GM10847 (cell line): Measurements from ENCODE around the gene LRRC58.

Experiments
- POLR2A ChIP-seq: IDR thresholded peaks from 2 replicates; pipeline ENCODE4 v1.6.1; 2011; ENCODE audit not compliant: insufficient read length; ENCODE audit errors: extremely low read depth

The LRRC58 gene

DNA sequence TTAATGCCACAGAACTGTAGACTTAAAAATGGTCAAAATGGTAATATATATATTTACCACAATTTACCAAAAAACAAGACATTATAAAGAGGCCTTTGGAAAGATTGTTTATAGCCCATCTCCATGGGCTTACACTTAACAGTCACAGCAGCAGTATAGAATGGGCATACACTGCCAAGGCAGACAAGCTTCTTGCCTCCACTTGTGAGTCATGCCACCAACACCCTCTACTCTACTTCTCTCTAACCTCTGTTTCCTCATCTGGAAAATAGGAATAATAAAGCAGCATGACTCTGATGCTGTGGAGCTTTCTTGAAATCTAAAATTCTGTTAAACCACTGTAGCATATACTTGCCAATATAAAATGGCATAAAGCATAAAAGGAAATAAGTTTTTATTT, 49.8 kb downstream of the LRRC58 start:
- TF ChIP-seq POLR2A, result no peak

DNA sequence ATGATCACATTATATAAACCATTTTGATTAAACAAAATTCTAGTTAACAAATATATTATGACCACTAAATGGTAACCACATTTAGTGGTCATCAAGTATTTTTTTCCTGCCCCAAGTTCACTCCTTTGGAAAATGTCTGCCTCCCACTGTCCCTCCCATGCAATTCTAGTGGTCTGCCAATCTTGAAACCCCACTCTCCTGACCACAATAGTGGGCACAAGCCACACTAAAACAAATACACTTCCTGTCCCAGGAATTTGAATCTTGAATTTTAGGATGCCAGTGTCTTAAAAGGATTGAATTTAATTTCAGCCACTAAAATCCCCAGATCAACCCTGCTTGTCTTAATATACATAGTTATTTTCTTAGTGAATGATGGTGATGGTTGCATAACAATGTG, 50.2 kb downstream of the LRRC58 start:
- no peak for TF ChIP-seq POLR2A

DNA sequence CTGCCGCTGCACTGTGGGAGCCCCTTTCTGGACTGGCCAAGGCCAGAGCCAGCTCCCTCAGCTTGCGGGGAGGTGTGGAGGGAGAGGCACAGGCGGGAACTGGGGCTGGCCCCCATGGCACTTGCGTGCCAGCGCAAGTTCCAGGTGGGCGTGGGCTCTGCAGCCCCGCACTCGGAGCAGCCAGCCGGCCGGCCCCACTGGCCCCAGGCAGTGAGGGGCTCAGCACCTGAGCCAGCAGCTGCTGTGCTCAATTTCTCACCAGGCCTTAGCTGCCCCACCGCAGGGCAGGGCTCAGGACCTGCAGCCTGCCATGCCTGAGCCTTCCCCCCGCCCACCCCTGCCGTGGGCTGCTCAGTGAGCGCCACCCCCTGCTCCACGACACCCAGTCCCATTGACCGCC, 59.5 kb downstream of the LRRC58 start:
- no peak for TF ChIP-seq POLR2A

DNA sequence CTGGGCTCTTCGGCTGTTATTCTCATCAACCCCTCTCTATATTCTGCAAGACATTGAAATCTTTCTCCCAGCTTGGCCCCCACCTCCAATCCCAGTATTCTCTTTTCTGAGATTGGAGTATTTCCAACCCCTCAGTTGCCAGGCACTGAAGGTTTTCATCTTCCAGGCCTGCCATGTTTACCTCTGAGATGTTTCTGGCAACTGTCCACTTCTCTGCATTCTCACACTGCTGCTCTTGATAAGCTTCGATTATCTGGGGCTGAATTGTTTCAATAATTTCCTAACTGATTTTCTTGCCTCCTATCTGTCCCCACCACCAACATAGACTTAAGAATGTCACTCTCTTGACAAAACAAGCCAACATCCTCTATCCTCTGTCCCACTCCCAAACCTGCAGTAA, 62.7 kb downstream of the LRRC58 start:
- no peak for TF ChIP-seq POLR2A

DNA sequence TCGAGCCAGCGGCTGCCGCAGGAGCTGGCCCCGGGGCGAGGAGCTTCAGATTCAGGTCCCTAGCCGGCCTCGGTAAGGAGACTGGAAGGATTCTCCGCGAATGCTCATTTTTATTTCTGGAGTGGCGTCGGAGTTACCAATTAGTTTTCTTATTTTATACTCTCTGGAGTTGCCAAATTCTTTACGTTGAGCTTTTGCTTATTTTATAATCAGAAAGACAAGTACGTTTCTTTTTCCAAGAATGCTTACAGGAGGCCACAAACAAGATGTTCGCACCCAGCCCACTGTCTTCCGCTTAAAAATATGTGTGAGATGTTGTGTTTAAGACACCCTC, 63.7 kb downstream of the LRRC58 start:
- TF ChIP-seq POLR2A, result no peak

DNA sequence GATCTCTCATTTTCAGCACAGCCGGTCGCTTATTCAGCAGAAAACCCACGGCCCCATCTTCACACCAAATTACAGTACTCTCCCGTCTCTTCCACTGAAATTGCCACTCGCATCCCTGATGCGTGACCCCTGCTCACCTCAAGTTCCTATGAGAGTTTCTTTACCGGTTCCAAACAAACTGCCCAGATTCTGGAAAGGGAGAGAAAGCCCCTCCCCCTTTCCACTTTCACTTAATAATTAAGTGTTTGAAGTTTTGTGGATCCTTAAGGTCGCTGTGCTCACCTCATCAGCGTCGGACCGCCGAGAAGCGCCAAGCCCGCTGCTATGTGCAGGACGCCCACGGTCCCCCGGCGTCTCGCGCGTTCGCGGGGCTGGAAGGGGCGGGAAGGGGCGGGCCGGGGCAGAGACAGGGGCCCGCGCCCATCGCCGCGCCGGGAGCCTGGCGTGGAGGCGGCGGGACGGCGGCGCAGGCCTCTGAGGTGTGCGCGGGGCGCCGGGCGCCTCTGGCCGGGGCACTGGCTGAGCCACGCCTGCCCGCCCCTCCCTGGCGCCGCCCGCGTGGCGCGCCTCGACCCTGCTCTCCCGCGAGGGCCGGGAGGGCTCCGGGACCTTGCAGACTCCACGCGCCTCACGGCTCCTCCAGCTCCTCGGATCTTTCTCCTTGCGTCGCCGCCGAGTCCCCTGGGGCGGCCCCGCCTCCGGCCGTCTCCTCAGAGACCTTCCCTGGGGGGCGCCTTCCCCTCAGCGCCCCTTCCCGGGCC, 64.2 kb downstream of the LRRC58 start, which contains the start of gene GPR156:
TSS of gene GPR156 (minus strand) at position 476 of the 761 bp plus-strand sequence. CDS start 41,124 bp downstream, outside the sequence.
- no peak for TF ChIP-seq POLR2A

DNA sequence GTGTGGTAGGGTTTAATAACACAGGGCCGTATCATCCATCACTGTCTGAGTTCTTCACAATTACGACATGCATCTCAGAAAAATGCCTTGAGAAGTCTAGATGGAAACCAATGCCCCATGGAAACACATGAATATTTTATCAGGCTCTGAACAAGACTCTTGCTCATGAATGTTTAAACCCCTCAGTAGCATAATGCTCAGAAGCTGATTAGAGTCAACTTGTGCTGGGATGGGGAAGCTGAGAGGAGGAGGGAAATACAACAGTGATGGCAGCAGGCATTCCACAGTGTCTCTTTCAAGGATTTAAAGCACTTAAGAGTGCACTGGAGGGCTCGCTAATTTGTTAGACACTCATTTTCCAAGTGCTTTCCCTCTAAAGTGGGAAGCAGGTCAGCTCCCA, 67.9 kb downstream of the LRRC58 start:
- TF ChIP-seq POLR2A, result no peak

DNA sequence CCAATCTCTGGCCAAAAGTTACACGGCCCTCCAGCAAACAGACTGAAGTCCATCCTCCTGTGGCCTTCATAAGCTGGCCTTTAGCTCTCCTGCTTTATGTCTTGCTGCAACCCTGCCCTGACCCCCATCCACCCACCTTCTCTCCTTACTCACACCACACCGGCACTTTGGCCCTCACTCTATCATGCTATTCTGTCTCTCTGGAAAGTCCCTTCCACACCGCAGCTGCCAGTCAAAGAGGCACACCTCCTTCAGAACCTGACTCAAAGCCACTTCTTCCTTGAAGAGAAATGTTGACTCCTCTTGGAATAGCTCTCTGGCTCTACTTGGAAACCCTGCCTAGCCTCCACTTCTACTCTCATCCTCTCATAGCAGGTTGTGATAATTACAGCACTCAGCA, 68.6 kb downstream of the LRRC58 start:
- no peak for TF ChIP-seq POLR2A

DNA sequence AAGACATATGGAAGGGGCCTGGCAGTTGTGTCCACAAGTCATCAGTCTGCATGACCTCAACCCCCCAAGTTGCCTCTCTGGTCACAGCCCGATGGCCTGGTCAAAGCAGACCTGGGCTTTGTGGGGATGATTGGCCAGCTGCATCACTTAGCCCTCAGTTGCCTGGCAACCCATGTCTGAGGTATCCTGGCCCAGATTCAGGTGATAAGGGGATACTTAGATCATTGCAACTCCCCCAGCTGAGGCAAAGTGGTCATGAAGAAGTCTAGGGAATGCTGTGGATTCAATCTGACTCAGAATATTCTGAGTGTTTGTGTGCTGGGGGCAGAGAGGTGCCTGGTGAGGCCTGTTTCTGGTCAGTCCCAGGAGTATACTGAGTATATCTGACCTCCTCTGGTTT, 69.1 kb downstream of the LRRC58 start:
- TF ChIP-seq POLR2A, result no peak

DNA sequence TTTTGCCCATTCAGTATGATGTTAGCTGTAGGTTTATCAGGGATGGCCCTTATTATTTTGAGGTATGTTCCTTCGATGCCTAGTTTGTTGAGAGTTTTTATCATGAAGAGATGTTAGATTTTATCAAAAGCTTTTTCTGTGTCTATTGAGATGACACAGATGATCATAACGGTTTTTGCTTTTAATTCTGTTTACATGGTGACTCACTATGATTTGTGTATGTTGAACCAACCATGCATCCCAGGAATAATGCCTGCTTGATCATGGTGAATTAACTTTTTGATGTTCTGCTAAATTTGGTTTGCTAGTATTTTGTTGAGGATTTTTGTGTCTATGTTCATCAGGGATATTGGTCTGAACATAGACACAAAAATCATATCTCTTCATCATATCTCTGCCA, 72.4 kb downstream of the LRRC58 start:
- no peak for TF ChIP-seq POLR2A

DNA sequence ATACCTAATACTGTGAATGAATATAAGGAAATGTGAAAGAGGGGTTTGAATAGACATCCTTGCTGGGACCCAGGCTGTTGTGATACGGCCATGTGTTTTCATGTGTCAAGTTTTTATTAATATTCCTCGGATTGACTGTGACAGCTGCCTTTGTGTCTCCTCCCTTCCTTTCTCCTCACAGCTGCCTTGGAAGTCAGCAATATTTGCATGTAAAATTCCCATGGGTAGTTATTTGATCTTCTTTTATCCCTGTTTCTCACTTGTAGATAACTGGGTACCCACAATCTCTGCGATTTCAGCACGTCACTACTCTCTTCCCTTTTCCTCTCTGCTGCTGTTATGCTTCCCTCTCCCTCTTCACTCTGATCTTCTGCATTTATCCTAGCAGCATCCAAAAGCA, 73.5 kb downstream of the LRRC58 start:
- TF ChIP-seq POLR2A, result no peak

DNA sequence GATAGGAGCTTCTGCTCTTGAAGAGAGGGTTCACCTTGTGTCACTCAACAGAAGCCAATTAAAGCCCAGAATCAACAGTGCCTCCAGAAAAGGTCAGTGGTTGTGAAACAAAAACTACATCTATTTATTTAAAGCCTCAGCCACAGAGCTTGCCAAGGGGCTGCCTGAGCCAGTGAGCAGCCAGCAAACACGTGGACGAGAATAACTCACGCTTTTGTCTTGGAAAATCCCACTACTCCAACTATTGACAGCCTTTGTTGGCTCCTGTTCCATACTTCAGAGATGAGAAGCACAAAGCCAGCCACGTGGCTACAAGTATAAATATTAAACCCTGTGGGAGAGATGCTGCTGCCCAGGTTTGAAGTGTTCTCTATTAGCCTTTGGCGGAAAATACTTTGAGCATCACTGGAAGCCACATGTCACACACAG, 74.4 kb downstream of the LRRC58 start:
- TF ChIP-seq POLR2A, result no peak
